ENCODE data around the gene INSR. TPM values are rescaled to one million over a fixed set of nuclear protein-coding genes. Genes with fewer than 3 reads are reported as not detected.

INSR gene
- total and polyA plus RNA-seq, 8 donors = 14.0 to 22.8 (median 18.2) TPM

GRCh38 chr19:7337380-7338194 lies 43.4 kb upstream of the INSR start:
- intact Hi-C loops (cut with DNase I) = loop anchor here in 1 of 2 donors (10.0 kb wide), 1 partner anchor 183 kb away; no protein-coding TSS in a partner anchor
- Histone ChIP-seq H3K4me3 (no peak overlapping the region), H3K27me3 (no peaks in the 10 kb centered on the region), H3K27ac (peak overlapping the region in 1 of 2 donors; percentile 49), H3K4me1 (peaks cover 0 to 33% of the 10 kb centered on the region in 2 donors), H3K9me3 (no peaks in the 10 kb centered on the region), H3K36me3 (no peaks in the 10 kb centered on the region)
- no peak for TF ChIP-seq CTCF (IDR thresholded peaks at IDR 0.05)
- DNase-seq = no peak
- ATAC-seq = peak; percentile 42

DNA sequence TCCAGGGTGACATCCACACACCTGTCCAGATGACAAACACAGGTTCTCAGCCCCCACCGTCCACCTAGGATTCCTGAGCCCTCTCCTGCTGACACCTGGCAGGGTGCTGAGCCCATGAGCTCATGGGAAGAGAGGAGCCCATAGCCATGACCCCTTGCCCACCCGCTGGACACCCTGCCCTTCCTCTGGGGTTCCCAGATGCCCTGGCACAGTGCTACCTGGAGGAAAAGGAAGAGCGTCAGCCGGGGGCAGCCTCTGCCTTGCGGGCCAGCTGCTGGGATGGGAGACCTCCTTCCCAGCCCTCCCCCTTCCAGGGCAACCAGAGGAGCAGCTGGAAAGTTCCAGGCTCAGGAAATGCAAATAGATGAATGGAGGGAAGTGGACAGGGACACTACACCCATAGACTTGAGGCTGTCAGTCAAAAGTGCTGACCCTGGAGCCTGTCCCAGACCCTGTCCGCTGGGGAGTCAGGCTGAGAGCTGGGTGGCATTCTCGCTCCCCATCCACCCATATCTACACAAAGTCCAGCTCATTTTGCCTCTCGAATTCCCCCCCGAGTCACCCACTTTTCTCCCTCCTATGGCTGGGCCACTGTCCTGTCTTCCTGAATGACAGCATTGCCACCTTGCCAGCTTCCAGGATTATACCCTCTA lies 42.2 kb upstream of the INSR start:
- ATAC-seq (no peak), DNase-seq (no peak)
- no peak overlapping the region for H3K4me3 ChIP-seq
- peaks cover 0 to 30% of the 10 kb centered on the region in 2 donors for H3K4me1 ChIP-seq
- intact Hi-C loops (cut with DNase I) = loop anchor here in 1 of 2 donors (10.0 kb wide), 1 partner anchor 182 kb away; no protein-coding TSS in a partner anchor
- H3K36me3 ChIP-seq = no peaks in the 10 kb centered on the region
- H3K27me3 ChIP-seq = no peaks in the 10 kb centered on the region
- H3K9me3 ChIP-seq = no peaks in the 10 kb centered on the region
- no peak overlapping the region for H3K27ac ChIP-seq
- no peak for TF ChIP-seq CTCF (IDR thresholded peaks at IDR 0.05)

DNA sequence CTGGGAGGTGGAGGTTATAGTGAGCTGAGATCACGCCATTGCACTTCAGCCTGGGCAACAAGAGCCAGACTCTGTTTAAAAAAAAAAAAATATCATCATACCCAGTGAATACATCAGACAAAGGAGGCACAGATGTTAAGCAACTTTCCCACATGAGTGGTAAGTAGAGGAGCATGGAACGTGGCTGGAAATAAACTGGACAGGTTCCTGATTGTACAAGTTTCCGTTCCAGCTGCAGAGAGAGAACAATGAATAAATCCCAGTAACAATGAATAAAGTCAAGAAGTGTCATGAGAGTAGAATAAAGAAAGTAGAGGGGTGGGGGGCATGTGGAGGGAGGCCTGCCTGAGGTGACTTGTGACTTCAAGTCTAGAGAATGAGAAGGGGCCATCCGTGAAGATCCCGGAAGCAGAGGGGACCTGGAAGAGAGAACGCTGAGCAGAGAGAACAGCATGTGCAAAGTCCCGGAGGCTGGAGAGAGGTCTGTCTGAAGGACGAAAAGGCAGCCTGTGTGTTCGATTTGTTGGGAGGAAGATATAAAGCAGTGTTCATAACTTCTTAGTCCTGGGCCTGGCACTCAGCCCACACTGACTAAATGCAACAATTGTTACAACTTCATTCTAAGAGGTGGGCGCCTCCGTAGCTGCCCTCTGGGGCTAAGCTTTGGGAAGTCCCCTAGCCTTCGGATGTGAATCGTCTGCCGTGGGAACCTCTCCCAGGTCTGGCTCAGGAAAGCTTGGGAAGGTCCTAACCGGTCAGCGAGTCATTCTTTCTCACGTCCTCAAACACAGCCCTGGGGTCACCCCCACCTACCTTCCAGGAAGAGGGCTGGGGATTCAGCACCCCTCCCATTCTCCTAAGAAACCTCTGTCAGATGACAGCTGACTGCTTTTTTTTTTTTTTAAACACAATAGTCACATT lies 39.2 kb upstream of the INSR start:
- TF ChIP-seq CTCF (IDR thresholded peaks at IDR 0.05) = no peak
- Histone ChIP-seq H3K27ac (no peak overlapping the region), H3K36me3 (no peaks in the 10 kb centered on the region), H3K4me1 (peaks cover 0 to 21% of the 10 kb centered on the region in 2 donors), H3K9me3 (no peaks in the 10 kb centered on the region), H3K4me3 (no peak overlapping the region), H3K27me3 (no peaks in the 10 kb centered on the region)
- ATAC-seq = peak; percentile 29
- no peak for DNase-seq
- intact Hi-C loops (cut with DNase I) = loop anchor here in 1 of 2 donors (10.0 kb wide), 1 partner anchor 179 kb away; no protein-coding TSS in a partner anchor

DNA sequence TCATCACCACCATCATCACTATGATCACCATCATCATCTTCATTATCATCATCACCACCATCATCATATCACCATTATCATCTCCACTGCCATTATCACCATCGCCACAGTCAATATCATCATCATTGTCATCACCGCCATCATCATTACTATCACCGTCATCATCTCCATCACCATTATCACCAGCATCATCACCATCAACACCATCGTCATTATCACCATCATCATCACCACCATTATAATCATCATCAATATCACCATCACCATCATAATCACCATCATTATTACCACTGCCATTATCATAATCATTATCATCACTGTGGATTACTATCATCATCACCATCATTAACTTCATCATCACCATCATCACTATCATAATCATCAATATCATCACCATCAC lies 37.2 kb upstream of the INSR start:
- Histone ChIP-seq H3K4me1 (peaks cover 0 to 3% of the 10 kb centered on the region in 2 donors), H3K27me3 (no peaks in the 10 kb centered on the region), H3K27ac (no peak overlapping the region), H3K4me3 (no peak overlapping the region), H3K36me3 (no peaks in the 10 kb centered on the region), H3K9me3 (no peaks in the 10 kb centered on the region)
- DNase-seq = no peak
- no peak for TF ChIP-seq CTCF (IDR thresholded peaks at IDR 0.05)
- intact Hi-C loops (cut with DNase I) = loop anchor here in 1 of 2 donors (10.0 kb wide), 1 partner anchor 177 kb away; no protein-coding TSS in a partner anchor
- no peak for ATAC-seq

Measured in left lung (tissue), 10 donors.